HEK293T (cell line): ENCODE results near the gene RET.

Source experiments
- BHLHE40 ChIP-seq: fragments of 450-650 bp; IDR thresholded peaks from 2 replicates; pipeline ENCODE4 v1.6.1; 2016; ENCODE audit warnings: mild to moderate bottlenecking, moderate library complexity, borderline replicate concordance
- ELF4 ChIP-seq: fragments of 450-650 bp; IDR thresholded peaks from 2 replicates; pipeline ENCODE4 v1.6.1; 2017; ENCODE audit warnings: antibody characterized with exemption
- FOXA1 ChIP-seq: fragments of 450-650 bp; IDR thresholded peaks from 2 replicates; pipeline ENCODE4 v1.6.1; 2016; ENCODE audit warnings: mild to moderate bottlenecking
- FOXK2 ChIP-seq: fragments of 450-650 bp; IDR thresholded peaks from 2 replicates; pipeline ENCODE4 v1.6.1; 2016; ENCODE audit warnings: mild to moderate bottlenecking
- FOXM1 ChIP-seq: fragments of 450-650 bp; IDR thresholded peaks from 2 replicates; pipeline ENCODE4 v1.6.1; 2017; ENCODE audit warnings: mild to moderate bottlenecking, borderline replicate concordance
- HDGF ChIP-seq: fragments of 450-650 bp; IDR thresholded peaks from 2 replicates; pipeline ENCODE4 v1.6.1; 2017; ENCODE audit warnings: antibody characterized with exemption, borderline replicate concordance
- L3MBTL2 ChIP-seq: fragments of 450-650 bp; conservative IDR thresholded peaks from 2 replicates; pipeline ENCODE4 v1.6.1; 2016; ENCODE audit warnings: mild to moderate bottlenecking
- LEF1 ChIP-seq: fragments of 450-650 bp; IDR thresholded peaks from 2 replicates; pipeline ENCODE4 v1.6.1; 2017; ENCODE audit warnings: mild to moderate bottlenecking, borderline replicate concordance
- PKNOX1 ChIP-seq: fragments of 450-650 bp; IDR thresholded peaks from 2 replicates; pipeline ENCODE4 v1.6.1; 2016
- SP1 ChIP-seq: fragments of 450-650 bp; IDR thresholded peaks from 2 replicates; pipeline ENCODE4 v1.6.1; 2017
- SUZ12 ChIP-seq: fragments of 450-650 bp; IDR thresholded peaks from 2 replicates; pipeline ENCODE4 v1.6.1; 2016; ENCODE audit warnings: mild to moderate bottlenecking
- TARDBP ChIP-seq: fragments of 450-650 bp; IDR thresholded peaks from 2 replicates; pipeline ENCODE4 v1.6.1; 2016
- ZNF384 ChIP-seq: fragments of 450-650 bp; IDR thresholded peaks from 2 replicates; pipeline ENCODE4 v1.6.1; 2016

DNA sequence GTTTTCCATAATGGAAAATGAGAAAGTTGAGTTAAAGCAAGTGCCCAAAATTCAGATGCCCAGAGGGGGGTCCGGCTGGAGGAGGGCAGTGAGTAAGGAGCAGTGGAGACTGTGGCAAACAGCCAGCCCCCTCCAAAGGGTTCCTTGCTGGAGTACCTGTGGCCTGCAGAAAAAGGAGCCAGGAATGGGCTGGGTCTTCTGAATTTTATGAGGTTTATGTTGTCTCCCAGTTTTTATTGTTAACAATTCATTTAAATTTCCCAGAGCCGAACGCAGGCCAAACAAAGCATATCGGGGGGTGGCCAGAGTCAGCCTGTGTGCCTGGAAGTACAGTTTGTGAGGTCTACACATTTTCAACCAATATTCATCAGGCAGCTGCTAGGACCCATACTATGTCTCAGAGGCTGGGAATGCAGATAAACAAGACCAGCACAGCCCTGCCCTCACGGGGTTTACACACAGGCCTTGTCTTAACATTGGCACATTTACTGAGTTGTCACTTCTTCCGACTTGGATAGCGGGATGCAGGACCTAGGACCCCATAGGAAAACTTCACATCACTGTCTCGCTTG lies 48.5 kb downstream of the RET start:
- TF ChIP-seq TARDBP (no peak), SP1 (no peak), FOXA1 (no peak), PKNOX1 (no peak), BHLHE40 (no peak), ELF4 (no peak), LEF1 (no peak), FOXM1 (no peak), L3MBTL2 (no peak), SUZ12 (no peak), HDGF (no peak), FOXK2 (no peak), ZNF384 (no peak)
